Measurements from ENCODE around the gene MEIS2. TPM values are rescaled to one million over a fixed set of nuclear protein-coding genes. Genes with fewer than 3 reads are reported as not detected.

MEIS2 gene
- total RNA-seq, 1 donor = 43.7 TPM

- DNase-seq (ENCODE audit: low read depth) = no peak
- no peak overlapping the region for H3K4me3 ChIP-seq (ENCODE audit: low read depth, low read length)
- TF ChIP-seq, protein P1, sequence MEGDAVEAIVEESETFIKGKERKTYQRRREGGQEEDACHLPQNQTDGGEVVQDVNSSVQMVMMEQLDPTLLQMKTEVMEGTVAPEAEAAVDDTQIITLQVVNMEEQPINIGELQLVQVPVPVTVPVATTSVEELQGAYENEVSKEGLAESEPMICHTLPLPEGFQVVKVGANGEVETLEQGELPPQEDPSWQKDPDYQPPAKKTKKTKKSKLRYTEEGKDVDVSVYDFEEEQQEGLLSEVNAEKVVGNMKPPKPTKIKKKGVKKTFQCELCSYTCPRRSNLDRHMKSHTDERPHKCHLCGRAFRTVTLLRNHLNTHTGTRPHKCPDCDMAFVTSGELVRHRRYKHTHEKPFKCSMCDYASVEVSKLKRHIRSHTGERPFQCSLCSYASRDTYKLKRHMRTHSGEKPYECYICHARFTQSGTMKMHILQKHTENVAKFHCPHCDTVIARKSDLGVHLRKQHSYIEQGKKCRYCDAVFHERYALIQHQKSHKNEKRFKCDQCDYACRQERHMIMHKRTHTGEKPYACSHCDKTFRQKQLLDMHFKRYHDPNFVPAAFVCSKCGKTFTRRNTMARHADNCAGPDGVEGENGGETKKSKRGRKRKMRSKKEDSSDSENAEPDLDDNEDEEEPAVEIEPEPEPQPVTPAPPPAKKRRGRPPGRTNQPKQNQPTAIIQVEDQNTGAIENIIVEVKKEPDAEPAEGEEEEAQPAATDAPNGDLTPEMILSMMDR (IDR thresholded peaks at IDR 0.05; ENCODE audit: insufficient read depth, low read length) = no peak
Observed at GRCh38 chr15:37020852-37021251, 79.5 kb downstream of the MEIS2 start.

- DNase-seq (ENCODE audit: low read depth) = peak; percentile 64
- peak overlapping the region; percentile 7 for H3K4me3 ChIP-seq (ENCODE audit: low read depth, low read length)
- TF ChIP-seq, protein P1 (IDR thresholded peaks at IDR 0.05; ENCODE audit: insufficient read depth, low read length) = no peak
Observed at GRCh38 chr15:37019479-37020433, 80.6 kb downstream of the MEIS2 start.

DNA sequence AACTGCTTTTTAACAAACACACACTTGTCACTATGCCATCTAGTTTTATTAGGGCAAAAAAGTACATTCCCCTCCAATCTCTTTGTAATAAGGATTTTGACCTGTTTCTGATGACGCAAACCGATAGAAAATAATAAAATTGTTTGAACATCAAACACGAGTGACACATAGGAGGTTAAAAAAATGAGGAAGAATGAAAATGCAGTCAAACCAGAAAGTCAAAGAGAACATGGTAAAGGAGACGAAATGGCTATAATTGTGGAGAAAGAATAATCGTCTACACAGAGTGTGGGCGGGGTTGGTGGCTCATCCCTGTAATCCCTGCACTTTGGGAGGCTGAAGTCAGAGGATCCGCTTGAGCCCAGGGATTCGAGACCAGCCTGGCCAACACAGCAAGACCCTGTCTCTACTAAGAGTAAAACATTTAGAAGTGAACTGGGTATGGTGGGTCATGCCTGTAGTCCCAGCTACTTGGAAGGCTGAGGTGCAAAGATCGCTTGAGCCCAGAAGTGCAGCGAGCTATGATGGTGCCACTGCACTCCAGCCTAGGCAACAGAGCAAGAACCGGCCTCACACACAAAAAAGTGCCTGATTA is 83.2 kb downstream of the MEIS2 start:
- H3K4me3 ChIP-seq (ENCODE audit: low read depth, low read length) = no peak overlapping the region
- no peak for DNase-seq (ENCODE audit: low read depth)
- TF ChIP-seq, protein P1 (IDR thresholded peaks at IDR 0.05; ENCODE audit: insufficient read depth, low read length) = no peak

- H3K4me3 ChIP-seq (ENCODE audit: low read depth, low read length) = peak overlapping the region; percentile 29
- TF ChIP-seq, protein P1 (IDR thresholded peaks at IDR 0.05; ENCODE audit: insufficient read depth, low read length) = no peak
- DNase-seq (ENCODE audit: low read depth) = peak; percentile 95
Observed at GRCh38 chr15:37016231-37016630, 84.1 kb downstream of the MEIS2 start.

GRCh38 chr15:37015451-37015850 is 84.9 kb downstream of the MEIS2 start:
- H3K4me3 ChIP-seq (ENCODE audit: low read depth, low read length) = peak overlapping the region; percentile 25
- TF ChIP-seq, protein P1 (IDR thresholded peaks at IDR 0.05; ENCODE audit: insufficient read depth, low read length) = no peak
- DNase-seq (ENCODE audit: low read depth) = peak; percentile 35

DNA sequence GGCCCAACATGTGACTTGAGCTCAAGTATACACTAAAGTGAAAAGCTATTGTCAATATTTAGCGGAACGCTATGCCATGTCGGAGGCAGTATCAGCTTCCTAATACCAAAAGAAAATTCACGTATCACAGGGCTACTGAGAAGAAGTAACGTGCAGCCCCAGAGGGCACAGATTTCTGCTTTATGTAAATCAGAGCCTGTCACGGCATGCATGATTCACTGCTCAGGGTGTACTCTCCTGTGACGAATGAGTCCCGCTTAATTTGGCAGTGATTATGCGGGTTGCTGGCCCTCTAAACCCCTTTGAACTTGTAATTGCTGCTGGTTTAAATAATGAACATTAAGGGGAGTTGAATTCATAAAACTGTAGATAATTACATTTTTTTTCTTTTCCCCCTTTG is 85.3 kb downstream of the MEIS2 start:
- TF ChIP-seq, protein P1 (IDR thresholded peaks at IDR 0.05; ENCODE audit: insufficient read depth, low read length) = no peak
- peak; percentile 80 for DNase-seq (ENCODE audit: low read depth)
- no peak overlapping the region for H3K4me3 ChIP-seq (ENCODE audit: low read depth, low read length)
